Ishikawa (cell line): Measurements from ENCODE around the gene NSL1.

ENCODE experiments used
- CEBPB ChIP-seq: IDR thresholded peaks from 2 replicates; pipeline ENCODE4 v1.6.1; 2012
- CREB1 ChIP-seq: IDR thresholded peaks from 2 replicates; pipeline ENCODE4 v1.6.1; 2012; ENCODE audit warnings: low read depth
- EGR1 ChIP-seq: IDR thresholded peaks from 2 replicates; pipeline ENCODE4 v1.6.1; 2012
- EP300 ChIP-seq: IDR thresholded peaks from 2 replicates; pipeline ENCODE4 v1.6.1; 2012; ENCODE audit warnings: borderline replicate concordance
- FOXM1 ChIP-seq: IDR thresholded peaks from 2 replicates; pipeline ENCODE4 v1.6.1; 2012; ENCODE audit warnings: low read depth, borderline replicate concordance
- NFIC ChIP-seq: IDR thresholded peaks from 2 replicates; pipeline ENCODE4 v1.6.1; 2012
- RAD21 ChIP-seq: IDR thresholded peaks from 2 replicates; pipeline ENCODE4 v1.6.1; 2012; ENCODE audit warnings: low read depth
- TAF1 ChIP-seq: IDR thresholded peaks from 2 replicates; pipeline ENCODE4 v1.6.1; 2012; ENCODE audit warnings: low read depth, mild to moderate bottlenecking
- TCF12 ChIP-seq: IDR thresholded peaks from 2 replicates; pipeline ENCODE4 v1.6.1; 2012; ENCODE audit warnings: low read depth
- TEAD4 ChIP-seq: IDR thresholded peaks from 2 replicates; pipeline ENCODE4 v1.6.1; 2012
- USF1 ChIP-seq: IDR thresholded peaks from 2 replicates; pipeline ENCODE4 v1.6.1; 2012
- YY1 ChIP-seq: IDR thresholded peaks from 2 replicates; pipeline ENCODE4 v1.6.1; 2012; ENCODE audit warnings: low read depth
- ZBTB7A ChIP-seq: IDR thresholded peaks from 2 replicates; pipeline ENCODE4 v1.6.1; 2012; ENCODE audit warnings: low read depth
- TF ChIP-seq, protein P1 (sequence below): IDR thresholded peaks from 2 replicates; pipeline ENCODE4 v1.6.1; 2012
- TF ChIP-seq, protein P2 (sequence below): IDR thresholded peaks from 2 replicates; pipeline ENCODE4 v1.6.1; 2012; ENCODE audit warnings: low read depth, mild to moderate bottlenecking

The NSL1 gene

DNA sequence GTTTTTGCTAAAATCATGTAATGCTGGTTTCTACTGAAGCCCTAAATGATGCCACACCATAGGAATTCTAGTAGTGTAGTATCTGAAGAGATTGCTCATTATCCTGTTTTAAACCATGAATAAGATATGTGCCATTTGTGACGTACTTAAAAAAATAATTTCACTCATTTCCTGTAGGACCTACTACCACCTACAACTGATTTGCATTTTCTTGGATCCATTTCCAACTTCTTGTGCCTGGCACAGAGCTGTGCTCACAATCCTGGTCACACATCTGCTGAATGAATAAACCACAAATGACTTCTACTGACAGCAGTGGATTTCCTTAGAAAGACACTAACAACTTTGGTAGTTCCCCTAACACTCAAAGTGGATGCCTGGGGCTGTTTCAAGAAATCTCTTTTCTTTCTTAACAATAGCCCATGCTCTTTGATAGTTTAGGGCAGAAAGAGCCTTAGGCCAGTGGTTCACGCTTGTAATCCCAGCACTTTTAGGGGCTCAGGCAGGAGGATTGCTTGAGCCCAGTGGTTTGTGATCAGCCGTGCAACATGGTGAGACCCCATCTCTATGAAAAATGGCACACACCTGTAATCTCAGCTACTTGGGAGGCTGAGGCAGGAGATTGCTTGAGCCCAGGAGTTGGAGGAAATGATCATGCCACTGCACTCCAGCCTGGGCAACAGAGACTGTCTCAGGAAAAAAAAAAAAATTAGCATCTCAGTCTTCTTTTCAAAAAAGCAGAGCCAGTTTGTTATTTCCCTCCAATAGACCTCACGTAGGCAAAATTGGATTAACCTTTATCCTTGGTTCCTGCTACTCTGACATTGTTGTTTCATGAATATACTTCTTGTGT lies 78.9 kb downstream of the NSL1 start:
- no peak for TF ChIP-seq USF1
- no peak for TF ChIP-seq RAD21
- TF ChIP-seq YY1, result no peak
- TF ChIP-seq NFIC, result no peak
- TF ChIP-seq EGR1, result no peak

DNA sequence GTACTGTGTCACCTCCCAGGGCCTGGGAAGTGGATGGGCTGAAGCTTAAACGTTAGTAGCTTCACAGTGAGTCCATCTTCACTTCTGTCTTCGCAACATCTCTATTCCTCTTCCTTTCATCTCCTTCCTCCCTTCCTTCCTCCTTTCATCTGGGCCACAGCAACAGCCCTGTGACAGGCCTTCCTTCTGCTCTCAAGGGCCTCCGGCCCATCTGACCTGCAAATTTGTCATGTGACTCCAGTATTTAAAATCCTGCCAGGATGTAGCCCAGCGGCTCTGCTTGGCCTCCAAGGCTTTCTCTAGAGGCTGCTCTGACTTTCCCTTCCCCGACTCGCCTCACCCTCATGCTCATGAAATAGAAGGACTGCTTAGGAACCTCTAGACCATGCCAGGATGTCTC lies 81.0 kb downstream of the NSL1 start:
- TF ChIP-seq TAF1 (no peak), CREB1 (no peak)

DNA sequence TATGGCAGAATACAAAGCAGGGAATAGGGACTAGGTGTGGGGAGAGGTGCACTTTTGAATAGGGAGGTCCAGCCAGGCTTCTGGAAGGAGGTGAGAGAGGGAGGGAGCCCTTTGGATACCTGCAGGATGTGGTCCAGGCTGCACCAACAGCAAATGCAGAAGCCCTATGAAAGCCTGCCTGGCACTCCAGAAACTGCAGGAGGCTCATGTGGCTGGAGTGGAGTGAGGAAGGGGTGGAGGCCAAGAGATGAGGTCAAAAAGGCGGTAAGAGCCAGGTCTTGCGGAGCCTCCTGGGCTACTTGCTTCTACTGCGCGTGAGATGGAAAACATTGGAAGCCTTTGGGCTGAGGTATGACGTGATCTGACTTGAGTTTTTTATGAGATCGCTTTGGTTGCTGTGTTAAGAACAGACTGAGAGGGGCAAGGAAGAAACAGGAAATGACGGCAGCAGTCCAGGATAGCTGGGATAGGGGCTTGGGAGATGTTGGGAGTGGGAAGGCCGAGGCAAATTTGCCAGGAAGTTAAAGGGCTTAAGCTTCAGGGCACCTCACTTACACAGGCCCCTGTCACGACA lies 87.5 kb downstream of the NSL1 start:
- TF ChIP-seq, protein P1, sequence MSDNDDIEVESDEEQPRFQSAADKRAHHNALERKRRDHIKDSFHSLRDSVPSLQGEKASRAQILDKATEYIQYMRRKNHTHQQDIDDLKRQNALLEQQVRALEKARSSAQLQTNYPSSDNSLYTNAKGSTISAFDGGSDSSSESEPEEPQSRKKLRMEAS, result no peak
- no peak for TF ChIP-seq CEBPB

- TF ChIP-seq CEBPB, result no peak
- TF ChIP-seq ZBTB7A, result no peak
- TF ChIP-seq YY1, result no peak
- TF ChIP-seq EP300, result no peak
- no peak for TF ChIP-seq TCF12
- no peak for TF ChIP-seq CREB1
- TF ChIP-seq NFIC, result no peak
- TF ChIP-seq, protein P1, result no peak
- no peak for TF ChIP-seq TAF1
- no peak for TF ChIP-seq TEAD4
- no peak for TF ChIP-seq RAD21
- TF ChIP-seq, protein P2, sequence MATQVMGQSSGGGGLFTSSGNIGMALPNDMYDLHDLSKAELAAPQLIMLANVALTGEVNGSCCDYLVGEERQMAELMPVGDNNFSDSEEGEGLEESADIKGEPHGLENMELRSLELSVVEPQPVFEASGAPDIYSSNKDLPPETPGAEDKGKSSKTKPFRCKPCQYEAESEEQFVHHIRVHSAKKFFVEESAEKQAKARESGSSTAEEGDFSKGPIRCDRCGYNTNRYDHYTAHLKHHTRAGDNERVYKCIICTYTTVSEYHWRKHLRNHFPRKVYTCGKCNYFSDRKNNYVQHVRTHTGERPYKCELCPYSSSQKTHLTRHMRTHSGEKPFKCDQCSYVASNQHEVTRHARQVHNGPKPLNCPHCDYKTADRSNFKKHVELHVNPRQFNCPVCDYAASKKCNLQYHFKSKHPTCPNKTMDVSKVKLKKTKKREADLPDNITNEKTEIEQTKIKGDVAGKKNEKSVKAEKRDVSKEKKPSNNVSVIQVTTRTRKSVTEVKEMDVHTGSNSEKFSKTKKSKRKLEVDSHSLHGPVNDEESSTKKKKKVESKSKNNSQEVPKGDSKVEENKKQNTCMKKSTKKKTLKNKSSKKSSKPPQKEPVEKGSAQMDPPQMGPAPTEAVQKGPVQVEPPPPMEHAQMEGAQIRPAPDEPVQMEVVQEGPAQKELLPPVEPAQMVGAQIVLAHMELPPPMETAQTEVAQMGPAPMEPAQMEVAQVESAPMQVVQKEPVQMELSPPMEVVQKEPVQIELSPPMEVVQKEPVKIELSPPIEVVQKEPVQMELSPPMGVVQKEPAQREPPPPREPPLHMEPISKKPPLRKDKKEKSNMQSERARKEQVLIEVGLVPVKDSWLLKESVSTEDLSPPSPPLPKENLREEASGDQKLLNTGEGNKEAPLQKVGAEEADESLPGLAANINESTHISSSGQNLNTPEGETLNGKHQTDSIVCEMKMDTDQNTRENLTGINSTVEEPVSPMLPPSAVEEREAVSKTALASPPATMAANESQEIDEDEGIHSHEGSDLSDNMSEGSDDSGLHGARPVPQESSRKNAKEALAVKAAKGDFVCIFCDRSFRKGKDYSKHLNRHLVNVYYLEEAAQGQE, result no peak
- no peak for TF ChIP-seq FOXM1
- TF ChIP-seq EGR1, result no peak
- no peak for TF ChIP-seq USF1
Measured at GRCh38 chr1:212702672-212703071, 88.9 kb downstream of the NSL1 start.

DNA sequence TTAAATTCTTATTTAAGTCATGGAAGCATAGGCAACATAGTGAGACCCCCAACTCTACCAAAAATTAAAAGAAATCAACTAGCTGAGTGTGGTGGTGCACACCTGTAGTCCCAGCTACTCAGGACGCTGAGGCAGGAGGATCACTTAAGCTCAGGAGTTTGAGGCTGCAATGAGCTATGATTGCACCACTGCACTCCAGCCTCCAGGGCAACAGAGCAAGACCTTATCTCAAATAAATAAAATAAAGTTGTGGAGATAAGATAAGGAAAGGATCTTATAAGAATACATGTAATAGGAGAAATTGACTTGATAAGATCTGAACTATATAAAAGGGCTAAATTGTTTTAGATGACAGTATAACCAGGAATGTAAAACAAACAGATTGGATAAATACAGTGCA lies 89.7 kb downstream of the NSL1 start:
- no peak for TF ChIP-seq TCF12
- TF ChIP-seq FOXM1, result no peak
- no peak for TF ChIP-seq USF1
- no peak for TF ChIP-seq EP300
- no peak for TF ChIP-seq YY1
- TF ChIP-seq TAF1, result no peak
- TF ChIP-seq CEBPB, result no peak

- TF ChIP-seq CEBPB, result 0 out of 2 replicates have a peak, but pooled peaks have one; percentile 27
- no peak for TF ChIP-seq TCF12
- no peak for TF ChIP-seq EGR1
Measured at GRCh38 chr1:212700892-212701819, 90.4 kb downstream of the NSL1 start.

DNA sequence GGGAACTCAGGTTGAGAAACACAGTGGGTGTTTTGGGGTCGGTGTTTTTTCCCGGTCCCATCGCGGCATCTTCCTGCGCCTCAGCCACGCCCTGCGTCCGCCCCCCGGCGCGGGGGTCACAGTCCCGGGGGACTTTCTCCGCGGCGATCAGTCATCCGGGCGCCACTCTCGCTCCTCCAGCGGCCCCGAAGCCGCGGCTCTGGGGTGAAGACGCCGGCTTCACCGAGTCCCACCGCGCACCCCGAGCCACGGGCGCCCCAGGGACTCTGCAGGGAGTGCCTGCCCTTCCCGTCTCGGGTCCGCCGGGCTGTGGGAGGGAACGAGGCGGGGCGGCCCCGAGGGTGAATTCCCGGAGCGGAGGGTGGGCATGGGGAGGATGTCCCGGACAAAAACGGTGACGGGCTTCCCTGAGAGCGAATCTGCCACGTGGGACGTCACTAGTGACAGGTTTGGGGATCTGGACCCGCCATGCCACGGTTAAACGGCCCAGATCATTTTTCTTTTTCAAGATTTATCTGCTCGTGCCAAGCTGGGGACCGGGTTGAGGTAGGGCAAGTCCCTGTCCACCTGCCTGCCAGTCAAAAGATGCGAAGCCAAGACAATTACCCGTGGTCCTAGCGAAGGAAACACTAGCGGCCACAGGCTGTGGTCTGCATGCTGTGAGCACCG lies 91.2 kb downstream of the NSL1 start:
- no peak for TF ChIP-seq TAF1
- TF ChIP-seq YY1, result no peak
- no peak for TF ChIP-seq NFIC
- no peak; the same call in none of the 2 replicates for TF ChIP-seq ZBTB7A
- TF ChIP-seq TEAD4, result no peak
- no peak for TF ChIP-seq USF1
- TF ChIP-seq FOXM1, result no peak
- TF ChIP-seq EP300, result no peak
- TF ChIP-seq TCF12, result no peak
- no peak for TF ChIP-seq EGR1
- TF ChIP-seq, protein P1, result no peak
- no peak for TF ChIP-seq RAD21
